HG02973 (cell line): Measurements from ENCODE around the gene BMP2K.
A peak's percentile ranks its signal among the peaks of the same experiment; 100 is the strongest.

Experiments used
- ATAC-seq: cut with Tn5 transposase; IDR thresholded peaks from one replicate; pipeline ENCODE4 v1.9.1; 2021; ENCODE audit warnings: moderate library complexity; ENCODE audit not compliant: unreplicated experiment

The BMP2K gene

DNA sequence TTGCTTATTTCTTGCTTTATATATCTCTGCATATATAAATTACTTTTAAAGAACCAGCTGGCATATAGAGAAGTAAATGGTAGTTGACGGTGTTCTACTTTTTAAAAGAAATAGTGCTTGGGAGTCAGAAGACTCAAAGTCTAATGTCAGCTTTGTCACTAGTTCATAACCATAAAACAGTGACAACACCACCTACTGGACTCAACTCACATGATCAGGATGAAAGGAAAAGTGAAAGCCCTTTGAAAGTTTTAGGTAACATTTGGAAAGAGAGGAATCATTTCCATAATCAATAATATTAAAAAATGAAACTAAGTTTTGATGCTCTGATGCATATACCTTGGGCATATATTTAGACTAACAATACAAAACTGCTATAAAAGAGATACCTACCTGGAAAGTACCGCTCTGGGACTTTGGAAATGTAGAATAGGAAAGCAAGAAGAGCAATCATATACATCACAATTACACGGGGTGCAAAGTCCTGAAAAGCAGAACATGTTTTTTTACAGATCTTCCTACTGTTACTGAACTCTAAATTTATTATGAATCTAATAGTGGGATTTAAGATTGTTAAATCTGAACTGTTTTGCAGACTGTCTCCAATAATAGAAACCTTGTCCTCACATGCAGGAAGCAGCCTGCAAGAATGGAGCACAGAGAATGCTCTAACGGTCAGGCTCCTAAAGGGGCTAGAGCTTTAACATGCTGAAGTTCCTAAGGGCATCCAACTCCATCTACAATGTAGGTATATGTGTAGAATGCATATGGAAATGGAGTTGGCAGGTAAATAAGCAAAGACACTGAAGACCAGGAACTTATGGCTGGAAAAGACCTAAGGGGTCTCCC is 147.5 kb downstream of the BMP2K start:
- peak; percentile 48 for ATAC-seq

GRCh38 chr4:78926826-78927225 is 150.7 kb downstream of the BMP2K start:
- ATAC-seq: no peak

- ATAC-seq: no peak
Observed at GRCh38 chr4:78928835-78929234, 152.7 kb downstream of the BMP2K start.

DNA sequence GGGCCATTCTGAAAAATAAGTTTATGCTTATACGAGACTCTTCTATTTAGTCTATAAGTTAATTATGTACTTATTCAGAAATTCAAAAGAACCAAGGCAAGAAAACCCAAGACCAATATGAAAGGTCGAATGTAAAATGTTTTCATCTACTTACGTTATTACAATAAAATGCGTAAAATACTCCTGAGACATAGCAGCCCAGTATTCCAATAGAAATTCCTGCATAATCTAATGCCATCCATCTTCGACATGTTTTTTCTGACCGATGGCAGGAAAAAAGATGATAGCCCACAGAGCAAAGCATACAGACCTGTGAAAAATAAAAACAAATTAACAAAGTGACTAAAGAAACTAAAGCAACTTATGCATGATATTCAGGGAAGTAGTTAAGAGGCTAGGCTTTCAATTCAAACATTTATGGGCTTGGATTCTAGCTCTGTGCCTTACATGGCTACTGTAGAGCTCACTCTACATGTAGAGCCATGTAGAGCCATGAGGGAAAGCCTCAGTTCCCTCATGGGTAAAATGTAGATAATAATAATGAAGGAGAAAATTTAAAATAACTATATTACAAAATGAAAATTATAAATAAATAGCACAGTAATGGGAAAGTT is 154.0 kb downstream of the BMP2K start:
- ATAC-seq: no peak

GRCh38 chr4:78936989-78937388 is 160.8 kb downstream of the BMP2K start:
- ATAC-seq: no peak

DNA sequence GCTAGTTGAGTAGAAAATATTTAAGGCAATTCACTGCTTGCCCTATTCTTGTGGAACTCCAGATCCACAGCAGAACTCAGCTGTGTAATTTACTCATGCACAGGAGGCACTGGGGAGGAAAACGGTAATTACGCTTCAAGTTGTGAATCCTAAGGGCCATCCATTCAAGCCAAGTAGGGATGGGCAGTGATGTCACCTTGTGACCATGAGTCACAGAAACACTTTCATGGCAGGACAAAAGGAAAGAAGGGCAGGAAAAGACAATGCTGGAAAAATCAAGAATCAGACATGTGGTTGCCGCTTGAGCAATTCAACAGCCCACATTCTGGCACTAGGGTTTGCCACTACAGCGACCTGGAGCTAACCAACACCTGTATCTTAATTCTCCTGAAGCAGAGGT is 161.7 kb downstream of the BMP2K start:
- no peak for ATAC-seq

GRCh38 chr4:78938474-78938867 is 162.3 kb downstream of the BMP2K start:
- no peak for ATAC-seq

DNA sequence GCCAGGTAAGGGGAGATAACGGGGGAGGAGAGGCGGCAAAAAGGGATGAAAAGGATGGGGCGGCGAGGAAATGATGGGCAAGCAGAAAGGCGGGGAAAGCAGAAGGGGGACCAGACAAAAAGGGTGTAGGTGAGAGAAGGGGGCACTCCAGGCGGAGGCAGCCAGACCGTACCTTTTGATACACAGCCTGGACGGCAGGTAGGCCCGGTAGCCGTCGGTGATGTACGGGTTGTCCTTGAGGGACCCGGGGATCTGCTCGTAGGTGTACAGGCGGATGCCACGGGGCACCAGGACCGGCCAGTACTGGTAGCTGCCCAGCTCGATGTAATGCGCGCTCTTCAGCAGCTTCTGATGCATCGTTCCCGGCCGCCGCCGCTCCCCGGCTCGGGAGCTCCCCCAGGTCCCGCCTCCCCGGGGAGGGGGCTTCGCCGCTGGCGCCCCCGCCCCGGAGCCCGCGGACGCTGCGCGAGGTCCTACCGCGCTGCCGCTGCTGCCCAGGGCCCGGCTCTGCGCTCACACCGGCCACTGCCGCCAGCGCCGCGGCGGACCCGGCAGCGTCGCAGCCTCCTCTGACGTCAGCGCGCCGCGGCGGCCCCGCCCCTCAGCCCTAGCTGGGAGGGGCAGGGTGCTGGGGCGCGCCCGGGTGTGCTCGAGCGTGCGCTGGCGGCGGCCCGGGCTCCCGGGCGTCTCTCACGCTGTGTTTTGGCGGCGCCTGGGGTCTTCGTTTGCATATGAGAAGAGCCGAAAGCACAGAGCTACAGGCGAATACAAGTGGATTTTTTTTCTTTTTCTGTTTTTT is 162.9 kb downstream of the BMP2K start, which contains the start of gene PAQR3:
PAQR3 (minus strand) TSS at position 571 of the 799 bp plus-strand sequence; CDS start at position 357, 214 bp downstream.
- peak; percentile 97 for ATAC-seq

DNA sequence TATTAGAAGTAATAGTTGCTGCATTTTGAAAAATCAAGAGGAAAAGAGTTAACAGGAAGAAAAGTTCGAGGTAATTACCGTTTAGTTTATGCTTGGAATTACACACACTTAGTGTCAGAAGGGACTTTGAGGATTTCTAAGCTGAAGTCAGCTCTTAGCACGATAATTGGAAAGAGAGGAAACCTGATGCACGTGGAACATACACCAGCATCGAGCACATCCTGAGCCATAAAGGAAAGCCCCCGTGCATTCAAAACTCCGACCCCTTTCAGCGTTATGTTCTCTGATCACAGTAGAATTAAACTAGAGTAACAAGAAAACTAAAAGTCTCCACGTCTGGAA is 163.5 kb downstream of the BMP2K start:
- ATAC-seq: no peak

GRCh38 chr4:78940752-78941151 is 164.6 kb downstream of the BMP2K start:
- no peak for ATAC-seq

DNA sequence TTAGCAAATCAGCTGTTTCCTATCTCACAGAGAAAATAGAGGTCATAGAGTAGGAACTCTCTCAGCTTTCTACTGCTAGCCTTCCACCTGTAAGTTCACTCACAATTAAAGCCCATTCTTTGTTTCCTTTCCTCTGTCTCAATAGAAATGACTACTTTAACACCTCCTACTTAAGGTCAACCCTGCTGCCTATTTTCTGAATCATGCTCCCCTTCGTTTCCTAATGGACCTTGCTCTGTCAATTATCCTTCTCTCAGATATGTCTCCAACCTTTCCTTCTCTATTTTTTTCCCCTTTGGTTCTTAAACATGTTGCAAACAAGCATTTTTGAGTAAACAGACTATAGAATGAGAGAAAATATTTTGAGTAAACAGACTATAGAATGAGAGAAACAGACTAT is 168.2 kb downstream of the BMP2K start:
- no peak for ATAC-seq

DNA sequence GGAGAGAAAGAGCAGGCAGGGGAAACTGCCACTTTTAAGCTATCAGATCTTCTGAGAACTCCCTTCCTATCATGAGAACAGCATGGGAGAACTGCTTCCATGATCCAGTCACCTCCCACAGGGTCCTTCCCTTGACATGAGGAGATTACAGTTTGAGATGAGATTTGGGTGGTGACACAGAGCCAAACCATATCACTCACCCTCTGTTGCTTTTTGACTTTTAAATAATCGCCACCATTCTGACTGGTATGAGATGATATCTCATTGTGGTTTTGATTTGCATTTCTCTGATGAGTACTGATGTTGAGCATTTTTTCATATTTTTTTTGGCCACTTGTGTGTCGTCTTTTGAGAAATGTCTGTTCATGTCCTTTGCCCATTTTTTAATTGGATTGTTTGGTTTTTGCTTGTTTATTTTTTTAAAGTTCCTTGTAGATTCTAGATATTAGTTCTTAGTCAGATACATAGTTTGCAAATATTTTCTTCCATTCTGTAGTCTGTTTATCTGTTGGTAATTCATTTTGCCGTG is 169.6 kb downstream of the BMP2K start:
- no peak for ATAC-seq

DNA sequence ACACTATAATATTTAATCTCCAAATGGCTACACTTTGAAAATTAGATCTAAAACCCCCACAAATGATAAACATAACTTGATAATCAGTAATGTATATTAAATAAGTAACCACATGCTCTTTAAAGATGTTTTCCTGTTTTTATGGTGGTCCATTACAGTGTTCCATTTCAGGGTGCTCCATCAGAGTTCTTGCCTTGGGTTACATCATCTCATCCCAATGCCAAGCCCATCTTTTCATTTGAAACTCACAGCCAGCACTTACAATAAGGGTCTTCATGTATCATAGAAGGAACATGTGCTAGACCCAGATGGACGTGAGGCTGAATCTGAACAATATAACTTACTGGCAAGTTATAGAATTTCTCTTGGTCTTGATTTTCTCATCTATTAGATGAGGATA is 173.6 kb downstream of the BMP2K start:
- no peak for ATAC-seq

DNA sequence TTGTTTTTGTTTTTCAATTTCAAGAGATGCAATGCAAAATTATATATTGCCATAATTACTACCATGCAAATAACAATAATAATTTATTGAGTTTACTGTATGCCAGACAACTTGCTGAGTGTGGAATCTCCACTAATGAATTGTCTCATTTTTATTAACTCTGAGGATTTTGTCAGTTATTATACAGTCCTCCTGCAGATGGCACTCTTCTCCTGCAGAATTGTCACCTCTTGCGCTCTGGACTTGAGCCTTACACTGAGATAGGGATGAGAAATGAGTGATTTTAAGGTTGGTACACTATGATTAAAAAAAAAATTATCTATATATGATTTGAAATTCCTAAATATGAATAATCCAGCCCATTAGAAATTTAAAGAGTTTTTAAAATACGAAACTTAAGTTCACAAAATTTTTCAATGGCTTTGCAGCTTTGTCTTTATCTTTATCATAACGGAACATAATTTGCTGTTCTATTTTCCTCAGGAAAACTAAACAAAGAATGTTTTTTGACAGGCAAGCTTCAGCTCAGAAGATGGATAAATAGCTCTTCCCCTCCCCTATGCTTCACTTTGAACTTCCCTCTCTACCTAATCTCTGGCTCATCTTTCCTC is 175.8 kb downstream of the BMP2K start:
- peak; percentile 77 for ATAC-seq

DNA sequence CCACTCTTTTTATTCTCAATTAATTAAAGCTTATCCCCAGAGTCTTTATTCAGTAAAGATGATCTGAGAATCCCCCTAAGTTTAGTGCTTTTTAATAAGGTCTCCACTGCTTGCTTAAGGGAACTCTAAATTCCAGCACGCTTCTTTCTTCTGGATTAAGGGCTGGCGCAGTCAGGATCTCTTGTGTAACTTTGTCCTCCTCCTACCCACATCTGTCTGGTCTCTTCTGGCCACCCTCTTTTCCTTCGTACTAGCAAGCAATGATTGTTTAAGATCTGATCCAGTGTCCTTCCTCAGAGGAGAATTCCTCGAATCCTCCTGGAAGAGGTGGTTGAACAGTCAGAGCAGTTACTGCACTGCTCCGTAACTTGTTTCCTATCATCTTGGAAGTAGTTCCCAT is 177.1 kb downstream of the BMP2K start:
- no peak for ATAC-seq

GRCh38 chr4:78953769-78954666 is 177.9 kb downstream of the BMP2K start:
- ATAC-seq: no peak

DNA sequence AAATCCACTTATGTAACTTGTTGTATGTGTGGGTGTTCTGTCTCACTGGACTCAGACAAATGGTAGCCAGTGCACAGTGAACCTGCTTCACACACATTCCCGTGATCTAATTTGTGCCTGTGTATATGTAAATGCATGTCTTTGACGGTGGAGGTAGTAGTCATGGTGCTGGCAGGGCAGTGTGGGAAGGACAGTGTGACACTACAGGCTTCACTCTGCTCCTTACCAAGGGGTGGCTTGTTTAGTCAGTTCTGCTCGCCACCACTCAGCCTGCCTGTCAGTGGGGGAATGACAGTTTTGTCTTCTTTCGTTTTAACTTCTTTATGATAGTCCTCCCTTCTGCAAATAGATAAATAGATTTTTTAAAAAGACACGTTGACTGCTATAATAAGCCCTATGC is 180.8 kb downstream of the BMP2K start:
- ATAC-seq: no peak

- no peak for ATAC-seq
Observed at GRCh38 chr4:78960926-78961325, 184.8 kb downstream of the BMP2K start.
